ENCODE measurements around the gene CERT1.

CERT1 gene

DNA sequence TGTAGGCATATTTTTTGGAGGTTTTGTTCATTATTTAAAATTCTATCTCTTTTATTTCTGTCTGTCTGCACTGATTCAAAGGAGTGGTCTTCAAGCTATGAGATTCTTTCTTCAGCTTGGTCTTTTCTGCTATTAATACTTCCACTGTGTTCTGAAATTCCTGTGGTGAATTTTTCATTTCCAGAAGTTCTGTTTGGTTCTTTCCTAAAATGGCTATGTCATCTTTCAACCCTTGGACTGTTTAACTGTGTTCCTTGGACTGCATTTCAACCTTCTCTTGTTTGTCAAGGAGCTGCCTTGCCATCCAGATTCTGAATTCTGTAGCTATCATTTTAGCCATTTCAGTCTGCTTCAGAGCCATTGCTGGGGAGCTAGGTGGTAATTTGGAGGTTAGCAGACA, 76.3 kb downstream of the CERT1 start:
- Histone ChIP-seq H2AK5ac (ENCODE audit: low read depth, low read length) (no peak overlapping the region), H2BK120ac (ENCODE audit: low read depth, low read length) (no peak overlapping the region), H3K79me1 (ENCODE audit: low read depth, low read length) (no peaks in the 10 kb centered on the region), H3K9me3 (replicated peaks in 1 of 2; ENCODE audit: control insufficient read depth in 2 of 2, insufficient read depth in 1 of 2, low read depth in 1 of 2, low read length in 2 of 2) (no peaks in the 10 kb centered on the region), H2BK15ac (ENCODE audit: low read length) (no peak overlapping the region), H3K27ac (replicated peaks; ENCODE audit: low read length) (no peak overlapping the region), H3K4me3 (ENCODE audit: low read length in 2 of 2) (no peak overlapping the region), H4K91ac (ENCODE audit: low read depth, low read length, poor library complexity) (no peak overlapping the region), H3K9ac (ENCODE audit: low read depth, low read length, poor library complexity) (no peak overlapping the region), H4K8ac (ENCODE audit: low read depth, low read length) (no peak overlapping the region), H2AFZ (ENCODE audit: low read length) (no peak overlapping the region), H3K14ac (ENCODE audit: low read length) (no peak overlapping the region), H2BK5ac (ENCODE audit: low read length) (no peak overlapping the region), H3K4me2 (ENCODE audit: insufficient read depth, low read length, poor library complexity, severe bottlenecking) (no peak overlapping the region), H3K4ac (ENCODE audit: low read length) (no peak overlapping the region), H3K4me1 (ENCODE audit: control insufficient read depth in 2 of 2, insufficient read depth in 1 of 2, low read depth in 1 of 2, low read length in 2 of 2) (no peaks in the 10 kb centered on the region), H3K36me3 (replicated peaks in 1 of 2; ENCODE audit: control insufficient read depth in 2 of 2, insufficient read depth in 2 of 2, low read length in 2 of 2) (no peaks in the 10 kb centered on the region), H3K18ac (ENCODE audit: low read length) (no peak overlapping the region), H3K27me3 (ENCODE audit: control insufficient read depth in 3 of 3, insufficient read depth in 3 of 3, low read depth in 1 of 3, low read length in 3 of 3) (no peaks in the 10 kb centered on the region), H3K23ac (ENCODE audit: low read depth, low read length, poor library complexity) (no peak overlapping the region), H2BK12ac (ENCODE audit: low read length) (no peak overlapping the region)
- no peak for DNase-seq (ENCODE audit: low spot score)

DNA sequence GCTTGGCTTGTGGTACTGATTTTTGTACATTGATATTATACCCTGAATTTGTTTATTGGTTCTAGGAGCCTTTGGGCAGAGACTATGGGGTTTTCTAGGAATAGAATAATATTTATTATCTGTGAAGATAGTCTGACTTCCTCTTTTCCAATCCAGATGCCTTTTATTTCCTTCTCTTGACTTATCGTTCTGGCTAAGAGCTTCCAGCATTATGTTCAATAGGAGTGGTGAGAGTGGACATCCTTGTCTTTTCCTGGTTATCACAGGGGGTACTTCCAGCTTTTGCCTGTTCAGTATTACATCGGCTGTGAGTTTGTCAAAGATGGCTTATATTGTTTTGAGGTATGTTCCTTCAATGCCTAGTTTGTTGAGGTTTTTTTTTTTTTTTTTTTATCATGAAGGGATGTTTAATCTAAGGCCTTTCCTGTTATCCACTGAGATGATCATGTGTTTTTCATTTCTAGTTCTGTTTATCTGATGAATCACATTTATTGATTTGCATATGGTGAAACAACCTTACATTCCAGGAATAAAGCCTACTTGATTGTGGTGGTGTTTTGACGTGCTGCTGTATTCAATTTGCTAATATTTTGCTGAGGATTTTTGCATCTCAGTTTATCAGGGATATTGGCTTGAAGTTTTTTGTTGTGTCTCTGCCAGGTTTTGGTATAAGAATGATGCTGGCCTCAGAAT, 77.5 kb downstream of the CERT1 start:
- H3K18ac ChIP-seq (ENCODE audit: low read length) = no peak overlapping the region
- no peaks in the 10 kb centered on the region for H3K79me1 ChIP-seq (ENCODE audit: low read depth, low read length)
- no peak overlapping the region for H3K4me2 ChIP-seq (ENCODE audit: insufficient read depth, low read length, poor library complexity, severe bottlenecking)
- no peak overlapping the region for H3K23ac ChIP-seq (ENCODE audit: low read depth, low read length, poor library complexity)
- no peak overlapping the region for H2BK12ac ChIP-seq (ENCODE audit: low read length)
- no peak overlapping the region for H2AK5ac ChIP-seq (ENCODE audit: low read depth, low read length)
- no peak overlapping the region for H3K27ac ChIP-seq (replicated peaks; ENCODE audit: low read length)
- no peaks in the 10 kb centered on the region for H3K4me1 ChIP-seq (ENCODE audit: control insufficient read depth in 2 of 2, insufficient read depth in 1 of 2, low read depth in 1 of 2, low read length in 2 of 2)
- H3K4me3 ChIP-seq (ENCODE audit: low read length in 2 of 2) = no peak overlapping the region
- DNase-seq (ENCODE audit: low spot score) = no peak
- no peak overlapping the region for H3K9ac ChIP-seq (ENCODE audit: low read depth, low read length, poor library complexity)
- no peak overlapping the region for H4K91ac ChIP-seq (ENCODE audit: low read depth, low read length, poor library complexity)
- WGBS, 2 donors (ENCODE audit: extremely low coverage in 2 of 2, insufficient read length in 2 of 2, insufficient replicate concordance in 1 of 2) = no CpG with 5 or more reads among the region's 3 CpGs
- H3K14ac ChIP-seq (ENCODE audit: low read length) = no peak overlapping the region
- no peak overlapping the region for H2BK120ac ChIP-seq (ENCODE audit: low read depth, low read length)
- no peaks in the 10 kb centered on the region for H3K27me3 ChIP-seq (ENCODE audit: control insufficient read depth in 3 of 3, insufficient read depth in 3 of 3, low read depth in 1 of 3, low read length in 3 of 3)
- H2BK15ac ChIP-seq (ENCODE audit: low read length) = no peak overlapping the region
- no peaks in the 10 kb centered on the region for H3K9me3 ChIP-seq (replicated peaks in 1 of 2; ENCODE audit: control insufficient read depth in 2 of 2, insufficient read depth in 1 of 2, low read depth in 1 of 2, low read length in 2 of 2)
- no peaks in the 10 kb centered on the region for H3K36me3 ChIP-seq (replicated peaks in 1 of 2; ENCODE audit: control insufficient read depth in 2 of 2, insufficient read depth in 2 of 2, low read length in 2 of 2)
- no peak overlapping the region for H4K8ac ChIP-seq (ENCODE audit: low read depth, low read length)
- no peak overlapping the region for H2AFZ ChIP-seq (ENCODE audit: low read length)
- no peak overlapping the region for H2BK5ac ChIP-seq (ENCODE audit: low read length)
- no peak overlapping the region for H3K4ac ChIP-seq (ENCODE audit: low read length)

DNA sequence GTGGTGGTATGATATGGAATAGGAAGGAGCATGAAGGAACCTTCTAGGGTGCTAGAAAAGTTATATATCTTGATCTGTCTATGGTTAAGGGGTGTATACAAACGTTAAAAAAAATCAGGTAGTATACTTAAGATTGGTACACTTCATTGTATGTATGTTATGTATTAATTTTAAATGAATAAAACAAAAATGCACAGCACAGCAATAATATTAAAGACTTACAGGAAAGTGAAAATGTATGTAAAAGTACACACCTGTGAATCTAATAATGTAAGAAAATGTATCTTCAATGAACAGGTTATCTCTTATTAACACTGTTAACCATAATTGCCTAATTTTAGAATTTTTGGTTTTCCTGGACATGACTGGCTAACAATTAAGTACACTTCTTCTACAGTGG, 97.2 kb downstream of the CERT1 start:
- H2BK120ac ChIP-seq (ENCODE audit: low read depth, low read length) = no peak overlapping the region
- H3K4ac ChIP-seq (ENCODE audit: low read length) = no peak overlapping the region
- H3K4me3 ChIP-seq (ENCODE audit: low read length in 2 of 2) = no peak overlapping the region
- DNase-seq (ENCODE audit: low spot score) = no peak
- no peak overlapping the region for H3K4me2 ChIP-seq (ENCODE audit: insufficient read depth, low read length, poor library complexity, severe bottlenecking)
- H3K18ac ChIP-seq (ENCODE audit: low read length) = no peak overlapping the region
- no peak overlapping the region for H4K91ac ChIP-seq (ENCODE audit: low read depth, low read length, poor library complexity)
- H3K9me3 ChIP-seq (replicated peaks in 1 of 2; ENCODE audit: control insufficient read depth in 2 of 2, insufficient read depth in 1 of 2, low read depth in 1 of 2, low read length in 2 of 2) = no peaks in the 10 kb centered on the region
- H3K9ac ChIP-seq (ENCODE audit: low read depth, low read length, poor library complexity) = no peak overlapping the region
- H3K27ac ChIP-seq (replicated peaks; ENCODE audit: low read length) = no peak overlapping the region
- H2BK5ac ChIP-seq (ENCODE audit: low read length) = no peak overlapping the region
- no peak overlapping the region for H2AFZ ChIP-seq (ENCODE audit: low read length)
- no peak overlapping the region for H2AK5ac ChIP-seq (ENCODE audit: low read depth, low read length)
- no peaks in the 10 kb centered on the region for H3K79me1 ChIP-seq (ENCODE audit: low read depth, low read length)
- no peak overlapping the region for H3K14ac ChIP-seq (ENCODE audit: low read length)
- H3K4me1 ChIP-seq (ENCODE audit: control insufficient read depth in 2 of 2, insufficient read depth in 1 of 2, low read depth in 1 of 2, low read length in 2 of 2) = no peaks in the 10 kb centered on the region
- no peaks in the 10 kb centered on the region for H3K27me3 ChIP-seq (ENCODE audit: control insufficient read depth in 3 of 3, insufficient read depth in 3 of 3, low read depth in 1 of 3, low read length in 3 of 3)
- H2BK15ac ChIP-seq (ENCODE audit: low read length) = no peak overlapping the region
- H4K8ac ChIP-seq (ENCODE audit: low read depth, low read length) = no peak overlapping the region
- peaks cover 2 to 64% of the 10 kb centered on the region in 2 donors for H3K36me3 ChIP-seq (replicated peaks in 1 of 2; ENCODE audit: control insufficient read depth in 2 of 2, insufficient read depth in 2 of 2, low read length in 2 of 2)
- no CpG with 5 or more reads among the region's 1 CpG for WGBS, 2 donors (ENCODE audit: extremely low coverage in 2 of 2, insufficient read length in 2 of 2, insufficient replicate concordance in 1 of 2)
- H3K23ac ChIP-seq (ENCODE audit: low read depth, low read length, poor library complexity) = no peak overlapping the region
- no peak overlapping the region for H2BK12ac ChIP-seq (ENCODE audit: low read length)

DNA sequence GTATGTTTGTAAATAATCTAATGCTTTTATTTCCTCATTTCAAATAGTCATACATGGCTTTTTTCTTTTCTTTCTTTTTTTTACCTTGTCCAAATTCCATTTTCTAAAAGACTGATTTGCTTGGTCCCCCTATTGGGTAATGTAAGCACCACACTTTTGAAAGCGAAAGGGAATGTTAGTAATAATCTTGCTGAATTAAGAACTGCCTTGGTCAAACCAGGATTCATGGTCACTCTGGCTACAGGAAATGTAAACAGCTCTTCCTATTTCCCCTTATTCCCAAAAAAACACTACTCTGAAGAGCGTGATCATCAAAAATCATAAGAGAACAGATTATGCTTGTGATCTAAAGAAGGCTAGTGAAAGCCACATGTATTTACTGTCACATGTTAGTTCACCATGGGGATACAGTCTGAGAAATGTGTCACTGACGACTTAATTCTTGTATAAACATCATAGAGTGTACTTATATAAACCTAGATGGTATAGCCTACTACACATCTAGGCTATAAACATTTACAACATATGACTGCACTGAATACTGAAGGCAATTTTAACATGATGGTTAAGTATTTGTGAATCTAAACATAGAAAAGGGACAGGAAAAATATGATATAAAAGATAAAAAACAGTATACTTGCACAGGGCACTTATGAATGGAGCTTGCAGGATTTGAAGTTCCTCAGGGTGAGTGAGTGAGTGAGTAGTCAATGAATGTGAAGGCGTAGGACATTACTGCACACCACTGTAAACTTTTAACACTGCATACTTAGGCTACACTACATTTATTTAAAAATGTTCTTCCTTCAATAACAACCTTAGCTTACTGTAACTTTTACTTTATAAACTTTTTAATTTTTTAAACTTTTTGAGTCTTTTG, 99.1 kb downstream of the CERT1 start:
- Histone ChIP-seq H3K36me3 (replicated peaks in 1 of 2; ENCODE audit: control insufficient read depth in 2 of 2, insufficient read depth in 2 of 2, low read length in 2 of 2) (peaks cover 2 to 53% of the 10 kb centered on the region in 2 donors), H3K4me3 (ENCODE audit: low read length in 2 of 2) (no peak overlapping the region), H2BK15ac (ENCODE audit: low read length) (no peak overlapping the region), H2BK12ac (ENCODE audit: low read length) (no peak overlapping the region), H3K18ac (ENCODE audit: low read length) (no peak overlapping the region), H3K79me1 (ENCODE audit: low read depth, low read length) (no peaks in the 10 kb centered on the region), H2AFZ (ENCODE audit: low read length) (no peak overlapping the region), H3K9ac (ENCODE audit: low read depth, low read length, poor library complexity) (no peak overlapping the region), H3K27ac (replicated peaks; ENCODE audit: low read length) (no peak overlapping the region), H2BK120ac (ENCODE audit: low read depth, low read length) (no peak overlapping the region), H3K14ac (ENCODE audit: low read length) (no peak overlapping the region), H3K4me1 (ENCODE audit: control insufficient read depth in 2 of 2, insufficient read depth in 1 of 2, low read depth in 1 of 2, low read length in 2 of 2) (no peaks in the 10 kb centered on the region), H4K8ac (ENCODE audit: low read depth, low read length) (no peak overlapping the region), H4K91ac (ENCODE audit: low read depth, low read length, poor library complexity) (no peak overlapping the region), H3K4ac (ENCODE audit: low read length) (no peak overlapping the region), H3K9me3 (replicated peaks in 1 of 2; ENCODE audit: control insufficient read depth in 2 of 2, insufficient read depth in 1 of 2, low read depth in 1 of 2, low read length in 2 of 2) (no peaks in the 10 kb centered on the region), H2BK5ac (ENCODE audit: low read length) (no peak overlapping the region), H3K27me3 (ENCODE audit: control insufficient read depth in 3 of 3, insufficient read depth in 3 of 3, low read depth in 1 of 3, low read length in 3 of 3) (no peaks in the 10 kb centered on the region), H3K23ac (ENCODE audit: low read depth, low read length, poor library complexity) (no peak overlapping the region), H3K4me2 (ENCODE audit: insufficient read depth, low read length, poor library complexity, severe bottlenecking) (no peak overlapping the region), H2AK5ac (ENCODE audit: low read depth, low read length) (no peak overlapping the region)
- DNase-seq (ENCODE audit: low spot score) = no peak
- WGBS, 2 donors (ENCODE audit: extremely low coverage in 2 of 2, insufficient read length in 2 of 2, insufficient replicate concordance in 1 of 2) = no CpG with 5 or more reads among the region's 4 CpGs

All from neuronal stem cell (in vitro differentiated cells).